NB4 (cell line): Measurements from ENCODE around the gene FNBP1L.

ENCODE experiments used
- CTCF ChIP-seq: IDR thresholded peaks from one replicate; pipeline ENCODE4 v1.5.1; 2012; ENCODE audit warnings: low read depth, low read length
- POLR2A ChIP-seq: IDR thresholded peaks from 2 replicates; pipeline ENCODE4 v1.6.1; 2011; ENCODE audit warnings: mild to moderate bottlenecking; ENCODE audit not compliant: insufficient read length; ENCODE audit errors: extremely low read depth

- no peak for TF ChIP-seq CTCF
- no peak for TF ChIP-seq POLR2A
Observed at GRCh38 chr1:93440272-93440671, 7.6 kb upstream of the FNBP1L start.
